Caco-2 (cell line): Measurements from ENCODE around the gene PRR33. TPM values are rescaled to one million over a fixed set of nuclear protein-coding genes. Genes with fewer than 3 reads are reported as not detected.

Experiments
- BruUV-seq: library from RNA; stranded (reverse); fragments of 400-500 nt; replicated peaks from 2 replicates; lab custom pipeline; 2021; lab: Mats Ljungman, UMichigan
- CTCF ChIA-PET: fragments of 300-600 bp; sonication (Branson Sonifier 250); formaldehyde crosslinking; loops from one replicate; lab custom pipeline; 2022; ENCODE audit warnings: antibody characterized with exemption; lab: Charles Lee
- POLR2A ChIA-PET: fragments of 300-600 bp; sonication (Branson Sonifier 250); formaldehyde crosslinking; loops from one replicate; lab custom pipeline; 2022; ENCODE audit warnings: antibody characterized with exemption; lab: Charles Lee
- DNase-seq, 2 experiments: peaks; one replicate each; pipeline versions ENCODE4 v3.0.0 to v3.0.0-alpha.2; 2020 to 2022
- H3K27me3 ChIP-seq: replicated peaks from 2 replicates; pipeline ENCODE4 v1.6.0; 2011; ENCODE audit warnings: low read length; ENCODE audit not compliant: control insufficient read depth, insufficient read depth
- H3K36me3 ChIP-seq: 2 replicates; pipeline ENCODE4 v1.5.1; 2011; ENCODE audit warnings: low read length; ENCODE audit not compliant: control insufficient read depth, insufficient read depth
- H3K4me1 ChIP-seq: fragments of 250-450 bp; sonication (Bioruptor Pico); 2 replicates; pipeline ENCODE4 v1.5.1; 2020; ENCODE audit warnings: mild to moderate bottlenecking
- H3K4me3 ChIP-seq: 2 replicates; pipeline ENCODE4 v1.5.1; 2011; ENCODE audit warnings: low read depth, mild to moderate bottlenecking, control low read depth, low read length
- H3K9me3 ChIP-seq: fragments of 250-450 bp; sonication (Bioruptor Pico); 2 replicates; pipeline ENCODE4 v1.5.1; 2020; ENCODE audit warnings: mild to moderate bottlenecking, moderate library complexity
- H3K27ac Mint-ChIP-seq: one replicate; pipeline ENCODE4 v1.8.0; 2022; ENCODE audit warnings: mixed read lengths; ENCODE audit not compliant: unreplicated experiment
- H3K27me3 Mint-ChIP-seq: one replicate; pipeline ENCODE4 v1.8.0; 2022; ENCODE audit warnings: mixed read lengths; ENCODE audit not compliant: insufficient read depth, unreplicated experiment
- H3K36me3 Mint-ChIP-seq: one replicate; pipeline ENCODE4 v1.8.0; 2022; ENCODE audit warnings: mild to moderate bottlenecking, mixed read lengths; ENCODE audit not compliant: insufficient read depth, unreplicated experiment
- H3K4me1 Mint-ChIP-seq: one replicate; pipeline ENCODE4 v1.8.0; 2022; ENCODE audit warnings: low read depth, mixed read lengths; ENCODE audit not compliant: unreplicated experiment
- H3K4me3 Mint-ChIP-seq: one replicate; pipeline ENCODE4 v1.8.0; 2022; ENCODE audit warnings: mild to moderate bottlenecking, moderate library complexity, mixed read lengths; ENCODE audit not compliant: unreplicated experiment
- H3K9me3 Mint-ChIP-seq: one replicate; pipeline ENCODE4 v1.8.0; 2022; ENCODE audit warnings: mixed read lengths; ENCODE audit not compliant: unreplicated experiment
- intact Hi-C: fragments of 100-400 bp; cut with micrococcal nuclease; formaldehyde crosslinking; loops from one replicate; pipeline ENCODE4 v1.10.0; 2022; ENCODE audit not compliant: unreplicated experiment
- total RNA-seq: library from RNA; stranded (reverse); gene quantifications from 2 replicates; pipeline ENCODE4 v1.2.3, GENCODE V29; 2022
- TF ChIP-seq, protein P1 (sequence below), 2 experiments: fragments of 200-600 bp in 1 of 2; IDR thresholded peaks; 1 replicate in 1 of 2; 2 replicates in 1 of 2; pipeline versions ENCODE4 v1.5.1 to v1.8.0; 2011 to 2022; ENCODE audit warnings: antibody characterized with exemption in 1 of 2, control low read depth in 1 of 2, inconsistent platforms in 1 of 2, low read depth in 1 of 2, low read length in 1 of 2, mild to moderate bottlenecking in 1 of 2, moderate library complexity in 1 of 2; ENCODE audit not compliant: insufficient read depth in 1 of 2, severe bottlenecking in 1 of 2, unreplicated experiment in 1 of 2

PRR33 gene
- total RNA-seq, 1 experiment from 2014 or later = not detected

DNA sequence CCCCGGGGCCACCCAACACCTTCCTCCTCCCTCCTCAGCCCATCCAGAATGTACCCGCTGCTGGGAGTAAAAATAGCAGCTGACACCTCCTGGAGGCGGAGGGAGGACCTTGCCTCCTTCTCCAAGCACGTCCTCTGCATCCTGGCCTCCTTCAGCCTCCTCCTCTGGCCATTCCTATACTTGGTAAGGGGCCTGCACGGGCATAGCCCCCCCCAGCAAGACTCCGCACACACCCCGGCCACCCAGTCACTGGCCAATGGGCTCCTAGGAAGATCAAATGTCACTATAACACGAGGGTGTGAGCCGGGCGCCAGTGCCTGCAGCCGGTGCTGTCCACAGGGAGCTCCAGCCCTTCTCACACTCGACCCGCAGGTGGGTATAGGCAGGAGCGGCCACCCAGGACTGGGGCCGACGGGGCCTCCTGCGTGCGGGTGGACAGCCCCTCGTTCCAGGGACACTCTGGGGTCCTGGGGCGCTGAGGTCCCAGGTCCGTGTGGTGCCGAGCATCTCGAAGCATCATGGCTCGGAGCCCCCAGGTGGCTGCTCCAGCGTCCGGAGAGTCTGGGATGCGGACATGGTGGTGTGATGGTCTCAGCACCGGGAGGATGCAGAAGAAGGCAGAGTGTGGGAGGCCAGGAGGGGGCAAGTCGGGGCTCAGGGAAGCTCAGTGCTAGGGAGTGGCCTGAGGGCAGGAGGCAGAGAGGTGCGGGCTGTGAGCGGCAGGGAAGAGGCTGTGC lies 27.9 kb upstream of the PRR33 start, which contains the start of gene TNNT3:
Gene TNNT3 (plus strand): TSS at position 313 of the 737 bp plus-strand sequence. CDS start 3,172 bp downstream, outside the sequence.
- no peaks in the 10 kb centered on the region for H3K4me1 Mint-ChIP-seq
- TF ChIP-seq, protein P1, sequence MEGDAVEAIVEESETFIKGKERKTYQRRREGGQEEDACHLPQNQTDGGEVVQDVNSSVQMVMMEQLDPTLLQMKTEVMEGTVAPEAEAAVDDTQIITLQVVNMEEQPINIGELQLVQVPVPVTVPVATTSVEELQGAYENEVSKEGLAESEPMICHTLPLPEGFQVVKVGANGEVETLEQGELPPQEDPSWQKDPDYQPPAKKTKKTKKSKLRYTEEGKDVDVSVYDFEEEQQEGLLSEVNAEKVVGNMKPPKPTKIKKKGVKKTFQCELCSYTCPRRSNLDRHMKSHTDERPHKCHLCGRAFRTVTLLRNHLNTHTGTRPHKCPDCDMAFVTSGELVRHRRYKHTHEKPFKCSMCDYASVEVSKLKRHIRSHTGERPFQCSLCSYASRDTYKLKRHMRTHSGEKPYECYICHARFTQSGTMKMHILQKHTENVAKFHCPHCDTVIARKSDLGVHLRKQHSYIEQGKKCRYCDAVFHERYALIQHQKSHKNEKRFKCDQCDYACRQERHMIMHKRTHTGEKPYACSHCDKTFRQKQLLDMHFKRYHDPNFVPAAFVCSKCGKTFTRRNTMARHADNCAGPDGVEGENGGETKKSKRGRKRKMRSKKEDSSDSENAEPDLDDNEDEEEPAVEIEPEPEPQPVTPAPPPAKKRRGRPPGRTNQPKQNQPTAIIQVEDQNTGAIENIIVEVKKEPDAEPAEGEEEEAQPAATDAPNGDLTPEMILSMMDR (IDR thresholded peaks at IDR 0.05; ENCODE audit: insufficient read depth in 1 of 2, low read depth in 1 of 2, low read length in 1 of 2, severe bottlenecking in 1 of 2, unreplicated experiment in 1 of 2) = peak in 1 of 2 experiments; percentile 5
- H3K36me3 Mint-ChIP-seq = peaks cover 6% of the 10 kb centered on the region
- H3K27ac Mint-ChIP-seq = no peak within 1 kb of the TSS
- no peak for DNase-seq
- H3K36me3 ChIP-seq = no peaks in the 10 kb centered on the region
- no TSS peak for BruUV-seq
- intact Hi-C loops = loop anchor here (2.0 kb wide), 1 partner anchor 267 kb away; no protein-coding TSS in a partner anchor
- POLR2A ChIA-PET = no interaction called here
- H3K27me3 Mint-ChIP-seq = no peaks in the 10 kb centered on the region
- no peak within 1 kb of the TSS for H3K4me3 Mint-ChIP-seq
- peaks cover 10% of the 10 kb centered on the region for H3K9me3 Mint-ChIP-seq
- H3K27me3 ChIP-seq = no peaks in the 10 kb centered on the region
- H3K4me1 ChIP-seq = no peaks in the 10 kb centered on the region
- no peak within 1 kb of the TSS for H3K4me3 ChIP-seq
- H3K9me3 ChIP-seq = 0 out of 2 replicates have a peak, but pooled peaks cover 5% of the 10 kb centered on the region
- CTCF ChIA-PET = interaction anchor here (0.6 to 1.0 kb wide), 5 partner anchors 37 to 267 kb away, joined by 3 to 5 read pairs (median 4); no protein-coding TSS in a partner anchor

DNA sequence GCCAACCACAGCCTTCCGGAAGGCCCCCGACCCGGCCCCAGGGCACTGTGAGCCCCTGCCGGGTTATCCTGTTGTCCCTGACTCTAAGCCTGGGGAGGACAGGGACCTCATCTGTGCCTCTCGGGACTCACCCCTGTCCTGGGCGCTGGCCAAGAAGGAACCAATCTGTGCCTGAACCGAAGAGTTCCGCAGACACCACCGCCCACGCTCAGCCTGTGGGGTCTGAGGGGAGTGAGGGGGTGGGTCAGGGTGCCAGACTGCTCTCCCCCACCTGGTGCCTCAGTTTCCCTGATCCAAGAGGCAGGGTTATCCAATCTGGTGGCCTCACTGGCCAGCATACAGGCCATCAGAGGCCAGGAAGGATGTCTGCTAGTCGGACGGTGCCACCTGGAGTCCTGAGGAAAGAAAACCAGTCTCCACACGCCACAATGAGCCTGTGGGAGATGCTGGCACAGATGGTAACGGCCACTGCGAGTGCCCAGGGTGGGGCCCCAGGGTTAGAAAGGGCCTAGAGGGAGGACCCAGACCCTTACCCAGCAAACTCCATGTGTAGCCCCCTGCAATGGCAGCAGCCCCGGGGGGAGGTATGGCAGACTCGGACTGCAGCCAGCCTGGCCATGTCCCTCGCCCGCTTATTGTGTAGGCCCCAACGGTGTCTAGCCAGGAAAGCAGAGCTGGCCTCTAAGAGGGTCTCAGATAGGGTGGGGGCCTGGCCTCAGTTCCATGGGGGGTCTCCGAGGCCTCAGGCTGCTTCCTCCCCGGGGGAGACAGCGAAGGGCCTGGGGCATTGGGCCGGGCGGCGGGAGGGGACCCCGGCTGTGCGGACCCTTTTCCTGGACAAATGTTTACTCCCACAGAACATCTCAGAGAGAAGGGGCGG lies 27.0 kb upstream of the PRR33 start:
- no peaks in the 10 kb centered on the region for H3K4me1 Mint-ChIP-seq
- TF ChIP-seq, protein P1 (IDR thresholded peaks at IDR 0.05; ENCODE audit: insufficient read depth in 1 of 2, low read depth in 1 of 2, low read length in 1 of 2, severe bottlenecking in 1 of 2, unreplicated experiment in 1 of 2) = peak; percentile 8 to 32
- H3K4me3 Mint-ChIP-seq = no peak overlapping the region
- no peaks in the 10 kb centered on the region for H3K27me3 Mint-ChIP-seq
- POLR2A ChIA-PET = no interaction called here
- H3K27ac Mint-ChIP-seq = no peak overlapping the region
- H3K4me3 ChIP-seq = no peak overlapping the region
- H3K9me3 ChIP-seq = 0 out of 2 replicates have a peak, but pooled peaks cover 5% of the 10 kb centered on the region
- no peaks in the 10 kb centered on the region for H3K36me3 ChIP-seq
- no peaks in the 10 kb centered on the region for H3K4me1 ChIP-seq
- peaks cover 13% of the 10 kb centered on the region for H3K36me3 Mint-ChIP-seq
- H3K9me3 Mint-ChIP-seq = peaks cover 12% of the 10 kb centered on the region
- H3K27me3 ChIP-seq = no peaks in the 10 kb centered on the region
- intact Hi-C loops = loop anchor here (2.0 kb wide), 1 partner anchor 266 kb away; no protein-coding TSS in a partner anchor
- no TSS peak for BruUV-seq
- CTCF ChIA-PET = interaction anchor here (0.6 to 1.0 kb wide), 4 partner anchors 86 to 266 kb away, joined by 3 to 4 read pairs (median 4); no protein-coding TSS in a partner anchor
- no peak for DNase-seq
